Spleen (tissue), 11 donors: ENCODE results near the gene RIC1. TPM values are rescaled to one million over a fixed set of nuclear protein-coding genes. Genes with fewer than 3 reads are reported as not detected.

Source experiments
- DNase-seq: peaks from one replicate; pipeline ENCODE4 v3.0.0-alpha.2; 2020
- H3K27ac ChIP-seq, 8 donors: fragments of 200-600 bp; sonication (generic) in 7 of 8; 1 replicate in 4 of 8; 2 replicates in 4 of 8; pipeline versions ENCODE4 v1.5.0 to v1.8.0; 2016 to 2021; ENCODE audit warnings: inconsistent platforms in 4 of 8, mild to moderate bottlenecking in 4 of 8, moderate library complexity in 1 of 8
- H3K27me3 ChIP-seq, 7 donors: fragments of 200-600 bp; sonication (generic) in 6 of 7; replicated peaks in 1 of 7; 1 replicate in 4 of 7; 2 replicates in 3 of 7; pipeline versions ENCODE4 v1.5.0 to v1.8.0; 2016 to 2021; ENCODE audit warnings: inconsistent platforms in 3 of 7, mild to moderate bottlenecking in 1 of 7
- H3K36me3 ChIP-seq, 6 donors: fragments of 200-600 bp; sonication (generic) in 5 of 6; 1 replicate in 4 of 6; 2 replicates in 2 of 6; pipeline versions ENCODE4 v1.5.0 to v1.8.0; 2016 to 2021; ENCODE audit warnings: inconsistent platforms in 2 of 6
- H3K4me1 ChIP-seq, 6 donors: fragments of 200-600 bp; sonication (generic) in 5 of 6; 1 replicate in 3 of 6; 2 replicates in 3 of 6; pipeline versions ENCODE4 v1.5.0 to v1.8.0; 2016 to 2021; ENCODE audit warnings: inconsistent platforms in 3 of 6
- H3K4me3 ChIP-seq, 8 donors: fragments of 200-600 bp; sonication (generic) in 7 of 8; 1 replicate in 4 of 8; 2 replicates in 4 of 8; pipeline versions ENCODE4 v1.5.0 to v1.8.0; 2016 to 2021; ENCODE audit warnings: inconsistent platforms in 4 of 8, mild to moderate bottlenecking in 4 of 8, moderate library complexity in 2 of 8
- H3K9me3 ChIP-seq, 8 donors: fragments of 200-600 bp; sonication (generic) in 7 of 8; 1 replicate in 4 of 8; 2 replicates in 4 of 8; pipeline versions ENCODE4 v1.5.0 to v1.8.0; 2016 to 2021; ENCODE audit warnings: inconsistent platforms in 4 of 8
- CTCF ChIP-seq, 11 experiments: fragments of 200-600 bp in 7 of 11; fragments of 450-650 bp in 4 of 11; sonication (generic) in 4 of 11; IDR thresholded peaks in 8 of 11; conservative IDR thresholded peaks in 3 of 11; 1 replicate in 7 of 11; 2 replicates in 4 of 11; pipeline versions ENCODE4 v1.4.0 to v1.8.0; 2016 to 2021; ENCODE audit warnings: antibody characterized with exemption in 11 of 11, inconsistent platforms in 4 of 11, mild to moderate bottlenecking in 1 of 11
- POLR2A ChIP-seq, 3 donors: fragments of 450-650 bp; IDR thresholded peaks; one replicate each; pipeline ENCODE4 v1.5.1; 2017; ENCODE audit warnings: antibody characterized with exemption in 3 of 3, mild to moderate bottlenecking in 1 of 3
- POLR2AphosphoS5 ChIP-seq, 3 donors: sonication (generic); formaldehyde crosslinking; IDR thresholded peaks; one replicate each; pipeline ENCODE4 v1.5.1; 2017; ENCODE audit warnings: antibody characterized with exemption in 3 of 3
- WGBS, 5 donors: extraction: QIAGEN DNeasy Blood & Tissue Kit in 3 of 5; methylation state at CpG; one replicate each; pipeline versions ENCODE4 v1.1.5 to v1.1.7; 2013 to 2018; 5-methylcytosine and 5-hydroxymethylcytosine counted together
- intact Hi-C: fragments of 100-400 bp; cut with DNase I; formaldehyde crosslinking; loops from one replicate; pipeline ENCODE4 v1.15.0; 2023; ENCODE audit warnings: low total_unique reads
- polyA plus RNA-seq, 3 donors: library from polyadenylated mRNA; stranded (reverse); fragments of 200-250 nt; gene quantifications; one replicate each; pipeline ENCODE4 v1.2.1, GENCODE V29; 2013
- total RNA-seq, 7 donors: library from RNA; depleted of rRNA in 3 of 7; stranded (reverse); fragments of >200 nt in 3 of 7; fragmentation: NEBNext Ultra II Directional in 4 of 7; extraction: Animal tissue kit (Norgen Biotek cat#: 25700) in 4 of 7; gene quantifications; one replicate each; pipeline versions ENCODE4 v1.1.0 to v1.2.1, GENCODE V29; 2016 to 2021
- donor health status: healthy with polysubstance abuse.
- donor health status: DM: no; HTN: no; CAD: no; lungs with moderate emphysema.
- donor health status: DM: no; HTN: no; CAD: no.
- donor health status: Bipolar disorder and iron deficiency.
- donor health status: healthy.
- donor health status: DM: no; HTN: no; CAD: no.
- donor health status: DM: yes; HTN: yes; CAD: no.

Gene RIC1
- total and polyA plus RNA-seq, 10 donors, result 4.9 to 68.7 (median 34.5) TPM

- H3K36me3 ChIP-seq, result peaks cover 3 to 99% (median 47%) of the 10 kb centered on the region in 6 donors
- DNase-seq, result no peak
- TF ChIP-seq POLR2A (IDR thresholded peaks at IDR 0.05) (no peak), CTCF (IDR thresholded peaks at IDR 0.05 in 8 of 11, conservative IDR thresholded peaks at IDR 0.05 in 3 of 11) (no peak), POLR2AphosphoS5 (IDR thresholded peaks at IDR 0.05) (no peak)
- no peak overlapping the region for H3K27ac ChIP-seq
- no peak overlapping the region for H3K4me3 ChIP-seq
- intact Hi-C loops, result no loop called here
- H3K27me3 ChIP-seq, result no peaks in the 10 kb centered on the region
- no peaks in the 10 kb centered on the region for H3K9me3 ChIP-seq
- no peaks in the 10 kb centered on the region for H3K4me1 ChIP-seq
- 94 to 99% (median 97%) methylated on average over 3 of the region's 3 CpGs for WGBS, 5 donors
These were observed 114.2 kb downstream of the RIC1 start for GRCh38 chr9:5743109-5743508.

GRCh38 chr9:5748438-5748837, 119.5 kb downstream of the RIC1 start:
- no peak for TF ChIP-seq POLR2AphosphoS5 (IDR thresholded peaks at IDR 0.05)
- TF ChIP-seq CTCF (IDR thresholded peaks at IDR 0.05 in 8 of 11, conservative IDR thresholded peaks at IDR 0.05 in 3 of 11), result no peak
- TF ChIP-seq POLR2A (IDR thresholded peaks at IDR 0.05), result no peak
- no peak for DNase-seq
- intact Hi-C loops, result no loop called here
- Histone ChIP-seq H3K4me1 (no peaks in the 10 kb centered on the region), H3K27me3 (no peaks in the 10 kb centered on the region), H3K36me3 (peaks cover 3 to 100% (median 49%) of the 10 kb centered on the region in 6 donors), H3K9me3 (no peaks in the 10 kb centered on the region), H3K27ac (no peak overlapping the region), H3K4me3 (no peak overlapping the region)
- 93 to 100% (median 94%) methylated on average over 1 of the region's 1 CpG for WGBS, 5 donors

GRCh38 chr9:5749306-5749705, 120.4 kb downstream of the RIC1 start:
- Histone ChIP-seq H3K4me1 (no peaks in the 10 kb centered on the region), H3K9me3 (no peaks in the 10 kb centered on the region), H3K4me3 (no peak overlapping the region), H3K27ac (no peak overlapping the region), H3K36me3 (peaks cover 3 to 100% (median 42%) of the 10 kb centered on the region in 6 donors), H3K27me3 (no peaks in the 10 kb centered on the region)
- no peak for TF ChIP-seq CTCF (IDR thresholded peaks at IDR 0.05 in 8 of 11, conservative IDR thresholded peaks at IDR 0.05 in 3 of 11)
- no peak for TF ChIP-seq POLR2A (IDR thresholded peaks at IDR 0.05)
- no peak for TF ChIP-seq POLR2AphosphoS5 (IDR thresholded peaks at IDR 0.05)
- intact Hi-C loops, result no loop called here
- 73 to 86% (median 84%) methylated on average over 4 of the region's 4 CpGs for WGBS, 5 donors
- no peak for DNase-seq

GRCh38 chr9:5750569-5750968, 121.7 kb downstream of the RIC1 start:
- H3K27ac ChIP-seq, result no peak overlapping the region
- DNase-seq, result no peak
- H3K4me1 ChIP-seq, result no peaks in the 10 kb centered on the region
- no peaks in the 10 kb centered on the region for H3K9me3 ChIP-seq
- no peak for TF ChIP-seq POLR2A (IDR thresholded peaks at IDR 0.05)
- TF ChIP-seq CTCF (IDR thresholded peaks at IDR 0.05 in 8 of 11, conservative IDR thresholded peaks at IDR 0.05 in 3 of 11), result no peak
- no peak for TF ChIP-seq POLR2AphosphoS5 (IDR thresholded peaks at IDR 0.05)
- no peaks in the 10 kb centered on the region for H3K27me3 ChIP-seq
- 90 to 100% (median 97%) methylated on average over 1 of the region's 1 CpG for WGBS, 5 donors
- peaks cover 3 to 99% (median 39%) of the 10 kb centered on the region in 6 donors for H3K36me3 ChIP-seq
- no peak overlapping the region for H3K4me3 ChIP-seq
- intact Hi-C loops, result no loop called here
